ENCODE results near the gene OBSCN.

The OBSCN gene

GRCh38 chr1:228398741-228399461 lies 191.1 kb downstream of the OBSCN start:
- DNase-seq (ENCODE audit: low read depth, low spot score), result no peak

- DNase-seq (ENCODE audit: low read depth, low spot score), result no peak
Observed at GRCh38 chr1:228399531-228400236, 191.8 kb downstream of the OBSCN start.

- no peak for DNase-seq (ENCODE audit: low read depth, low spot score)
Observed at GRCh38 chr1:228400237-228400651, 192.4 kb downstream of the OBSCN start.

GRCh38 chr1:228400692-228401454 lies 193.0 kb downstream of the OBSCN start:
- no peak for DNase-seq (ENCODE audit: low read depth, low spot score)

DNA sequence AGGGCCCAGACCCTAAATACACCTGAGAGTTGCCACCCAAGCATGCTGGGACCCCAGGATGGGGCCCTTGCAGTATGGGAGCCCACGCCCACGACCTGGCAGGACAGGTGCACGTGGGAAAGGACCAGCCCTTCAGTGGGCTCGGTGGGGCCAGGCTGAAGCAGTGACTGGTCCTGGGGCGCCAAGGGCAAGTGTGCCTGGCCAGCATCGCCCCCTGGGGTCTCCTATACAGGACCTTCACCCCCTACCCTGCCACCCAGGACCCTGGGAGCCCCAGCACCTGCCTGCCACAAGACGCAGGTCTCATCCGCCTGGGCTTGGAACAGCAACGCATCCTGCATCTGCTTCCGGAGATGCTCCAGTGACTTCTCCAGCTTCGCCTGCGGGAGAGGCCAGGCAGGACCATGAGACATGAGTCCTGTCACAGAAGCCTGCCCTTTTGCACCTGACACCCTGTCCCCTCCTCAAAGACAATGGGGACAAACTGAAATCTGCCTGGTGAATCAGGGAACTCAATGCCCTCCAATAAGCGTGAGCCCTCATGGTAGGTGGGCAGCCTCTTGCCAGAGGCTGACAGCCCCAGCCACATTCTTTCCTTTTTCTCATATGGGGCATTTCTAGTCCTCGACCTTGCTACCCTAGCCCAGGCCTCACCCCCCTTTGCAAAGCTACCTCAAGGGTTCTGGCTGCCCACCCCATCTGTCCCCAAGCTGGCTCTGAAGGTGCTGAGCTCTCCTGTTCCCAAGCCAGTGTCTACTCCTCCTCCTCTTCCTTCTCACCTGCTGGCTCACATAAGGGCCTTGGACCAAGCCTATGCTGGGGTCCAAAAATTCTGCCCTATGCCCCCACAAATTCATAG lies 194.2 kb downstream of the OBSCN start:
- no peak for DNase-seq (ENCODE audit: low read depth, low spot score)

DNA sequence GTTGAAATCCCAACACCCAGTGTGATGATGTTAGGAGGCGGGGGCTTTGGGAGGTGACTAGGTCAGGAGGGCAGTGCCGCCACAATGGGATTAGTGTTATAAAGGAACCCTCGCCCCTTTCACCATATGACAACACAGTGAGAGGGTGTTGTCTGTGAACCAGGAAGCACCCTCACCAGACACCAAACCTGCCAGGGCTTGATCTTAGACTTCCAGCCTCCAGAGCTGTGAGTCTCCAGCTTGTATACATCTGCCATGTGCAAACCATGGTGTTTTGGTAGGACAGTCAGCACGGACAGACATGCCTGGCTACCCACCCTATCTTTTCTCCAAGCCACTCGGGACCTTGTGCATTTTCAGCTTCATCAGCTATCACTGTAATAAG lies 194.8 kb downstream of the OBSCN start:
- DNase-seq (ENCODE audit: low read depth, low spot score), result no peak

GRCh38 chr1:228403231-228403631 lies 195.4 kb downstream of the OBSCN start:
- DNase-seq (ENCODE audit: low read depth, low spot score), result no peak

- no peak for DNase-seq (ENCODE audit: low read depth, low spot score)
Observed at GRCh38 chr1:228404107-228404720, 196.4 kb downstream of the OBSCN start.

GRCh38 chr1:228405200-228405978 lies 197.5 kb downstream of the OBSCN start:
- no peak for DNase-seq (ENCODE audit: low read depth, low spot score)

- DNase-seq (ENCODE audit: low read depth, low spot score), result no peak
Observed at GRCh38 chr1:228405979-228406228, 198.1 kb downstream of the OBSCN start.

- DNase-seq (ENCODE audit: low read depth, low spot score), result peak; percentile 60
Observed at GRCh38 chr1:228407106-228408040, 199.5 kb downstream of the OBSCN start.

DNA sequence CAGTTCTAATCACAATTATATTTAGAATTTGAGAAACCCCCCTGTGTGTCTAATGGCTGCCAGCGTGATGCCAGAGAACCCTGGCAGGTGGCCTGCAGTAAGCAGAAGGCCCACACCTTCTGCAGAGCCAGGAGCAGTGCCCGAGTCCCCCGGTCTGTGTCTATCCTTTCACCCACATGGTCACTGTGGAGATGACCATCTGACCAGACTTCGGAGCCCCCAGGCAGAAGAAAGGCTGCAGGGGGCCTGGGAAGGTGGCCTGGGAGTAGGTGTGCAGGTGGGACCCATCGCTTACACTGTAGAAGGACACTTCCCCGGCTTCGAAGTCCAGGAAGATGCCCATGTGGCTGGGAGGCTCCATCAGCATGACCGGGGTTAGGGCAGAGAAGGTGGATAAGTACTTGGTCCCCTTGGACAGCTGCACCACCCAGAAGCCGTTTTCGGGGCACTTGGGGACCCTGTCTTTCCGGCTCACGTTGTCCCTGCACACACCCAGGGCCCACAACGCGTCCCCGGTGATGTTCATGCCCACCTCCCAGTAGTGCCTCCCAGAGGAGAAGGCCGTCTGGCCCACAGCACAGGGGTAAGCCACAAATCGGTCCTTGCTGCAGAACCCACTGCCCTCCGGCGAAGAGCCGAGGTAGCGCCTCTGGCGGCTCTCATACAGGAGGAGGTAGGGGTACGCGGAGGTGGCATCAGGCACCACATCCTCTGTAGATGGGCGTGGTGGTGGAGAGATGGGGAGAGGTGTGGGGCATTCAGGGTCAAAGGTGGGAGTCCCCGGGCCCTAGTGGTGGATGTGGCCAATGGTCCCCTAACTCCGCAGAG lies 200.4 kb downstream of the OBSCN start:
- DNase-seq (ENCODE audit: low read depth, low spot score), result no peak

- no peak for DNase-seq (ENCODE audit: low read depth, low spot score)
Observed at GRCh38 chr1:228408869-228409805, 201.3 kb downstream of the OBSCN start.

DNA sequence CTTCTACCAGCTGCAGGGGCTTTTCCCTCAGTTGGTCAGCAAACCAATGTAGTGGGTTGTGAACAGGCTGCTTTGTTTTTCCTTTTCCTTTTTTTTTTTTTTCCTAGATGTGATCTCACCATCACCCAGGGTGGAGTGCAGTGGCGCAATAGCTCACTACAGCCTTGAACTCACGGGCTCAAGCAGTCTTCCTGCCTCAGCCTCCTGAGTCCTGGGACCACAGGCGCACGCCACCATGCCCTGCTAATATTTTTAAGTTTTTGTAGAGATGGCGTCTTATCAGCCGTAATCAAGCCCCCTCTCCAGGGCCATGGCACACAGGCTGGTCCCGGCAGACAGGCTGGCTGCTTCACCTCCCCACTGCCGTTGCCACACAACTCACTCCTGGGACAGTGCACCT lies 202.2 kb downstream of the OBSCN start:
- no peak for DNase-seq (ENCODE audit: low read depth, low spot score)

- DNase-seq (ENCODE audit: low read depth, low spot score), result no peak
Observed at GRCh38 chr1:228410671-228411070, 202.8 kb downstream of the OBSCN start.

DNA sequence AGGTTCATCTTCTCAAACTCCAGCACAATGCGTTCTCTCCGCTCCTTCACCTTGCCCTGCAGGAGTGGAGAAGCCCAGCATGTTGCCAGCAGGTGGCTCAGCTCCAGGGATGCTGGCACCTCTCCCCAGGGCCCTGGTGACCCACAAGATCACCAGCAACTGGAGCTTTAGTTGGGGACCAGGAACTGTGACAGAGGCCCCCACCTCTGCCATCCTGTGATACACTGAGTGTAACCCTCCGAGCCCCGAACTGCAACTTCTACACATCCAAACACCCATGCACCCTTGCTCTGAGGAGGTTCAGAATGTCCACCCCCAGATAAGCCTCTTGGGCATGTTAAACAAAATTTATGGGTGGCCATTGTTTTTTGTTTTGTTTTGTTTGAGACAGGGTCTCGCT lies 203.3 kb downstream of the OBSCN start:
- DNase-seq (ENCODE audit: low read depth, low spot score), result no peak

Data from ELF-1 (cell line).